ENCODE measurements around the gene ACVRL1. TPM values are rescaled to one million over a fixed set of nuclear protein-coding genes. Genes with fewer than 3 reads are reported as not detected.

Gene ACVRL1
- total and polyA plus RNA-seq, 5 experiments from 2014 or later, result not detected

- H3K4me1 Mint-ChIP-seq, result peaks cover 0 to 13% (median 2%) of the 10 kb centered on the region in 4 donors
- no peak overlapping the region for H3K27ac Mint-ChIP-seq
- H3K36me3 Mint-ChIP-seq, result no peaks in the 10 kb centered on the region
- DNase-seq, result peak in 1 of 10 donors; percentile 53
- POLR2A ChIA-PET, result no interaction called here
- peaks cover 15 to 53% (median 31%) of the 10 kb centered on the region in 5 donors for H3K27me3 Mint-ChIP-seq
- no peaks in the 10 kb centered on the region for H3K9me3 Mint-ChIP-seq
- no peak for ATAC-seq
- peak overlapping the region in 2 of 10 donors; percentile 10 to 16 for H3K4me3 Mint-ChIP-seq
Measured at GRCh38 chr12:51906430-51907082, 748 bp upstream of the ACVRL1 start.

- DNase-seq, result peak in 1 of 10 donors; percentile 42
- H3K9me3 Mint-ChIP-seq, result no peaks in the 10 kb centered on the region
- H3K4me3 Mint-ChIP-seq, result peak overlapping the region in 6 of 10 donors; percentile 26 to 57 (median 42)
- H3K36me3 Mint-ChIP-seq, result no peaks in the 10 kb centered on the region
- H3K4me1 Mint-ChIP-seq, result peaks cover 0 to 14% (median 2%) of the 10 kb centered on the region in 4 donors
- no peak overlapping the region for H3K27ac Mint-ChIP-seq
- ATAC-seq, result no peak
- POLR2A ChIA-PET, result no interaction called here
- peaks cover 15 to 67% (median 37%) of the 10 kb centered on the region in 5 donors for H3K27me3 Mint-ChIP-seq
Measured at GRCh38 chr12:51907856-51908425, 637 bp downstream of the ACVRL1 start.

GRCh38 chr12:51908876-51909592 is 1.7 kb downstream of the ACVRL1 start:
- peak overlapping the region in 1 of 10 donors; percentile 24 for H3K27ac Mint-ChIP-seq
- no peak for DNase-seq

GRCh38 chr12:51910168-51910567 is 2.9 kb downstream of the ACVRL1 start:
- no peaks in the 10 kb centered on the region for H3K36me3 Mint-ChIP-seq
- ATAC-seq, result no peak
- H3K9me3 Mint-ChIP-seq, result no peaks in the 10 kb centered on the region
- H3K27me3 Mint-ChIP-seq, result peaks cover 16 to 67% (median 43%) of the 10 kb centered on the region in 5 donors
- POLR2A ChIA-PET, result no interaction called here
- DNase-seq, result no peak
- H3K4me3 Mint-ChIP-seq, result no peak overlapping the region
- no peak overlapping the region for H3K27ac Mint-ChIP-seq
- peaks cover 0 to 14% (median 2%) of the 10 kb centered on the region in 4 donors for H3K4me1 Mint-ChIP-seq

More at GRCh38 chr12:51908876-51909592, 1.7 kb downstream of the ACVRL1 start:
- Mint-ChIP-seq H3K27me3 (peaks cover 16 to 69% (median 43%) of the 10 kb centered on the region in 5 donors), H3K9me3 (no peaks in the 10 kb centered on the region), H3K36me3 (no peaks in the 10 kb centered on the region), H3K4me1 (peaks cover 0 to 14% (median 2%) of the 10 kb centered on the region in 4 donors), H3K4me3 (no peak overlapping the region)
- POLR2A ChIA-PET, result no interaction called here
- no peak for ATAC-seq

GRCh38 chr12:51910691-51911090 is 3.4 kb downstream of the ACVRL1 start:
- ATAC-seq (no peak), DNase-seq (no peak)
- Mint-ChIP-seq H3K9me3 (no peaks in the 10 kb centered on the region), H3K4me1 (peaks cover 0 to 14% (median 2%) of the 10 kb centered on the region in 4 donors), H3K27me3 (peaks cover 16 to 62% (median 39%) of the 10 kb centered on the region in 5 donors), H3K36me3 (no peaks in the 10 kb centered on the region), H3K27ac (no peak overlapping the region), H3K4me3 (no peak overlapping the region)
- POLR2A ChIA-PET, result no interaction called here

GRCh38 chr12:51911307-51911706 is 4.0 kb downstream of the ACVRL1 start:
- peaks cover 13 to 55% (median 35%) of the 10 kb centered on the region in 5 donors for H3K27me3 Mint-ChIP-seq
- H3K27ac Mint-ChIP-seq, result no peak overlapping the region
- no peak for DNase-seq
- peaks cover 0 to 11% (median 2%) of the 10 kb centered on the region in 4 donors for H3K4me1 Mint-ChIP-seq
- POLR2A ChIA-PET, result no interaction called here
- H3K4me3 Mint-ChIP-seq, result no peak overlapping the region
- H3K9me3 Mint-ChIP-seq, result no peaks in the 10 kb centered on the region
- no peaks in the 10 kb centered on the region for H3K36me3 Mint-ChIP-seq
- no peak for ATAC-seq

- no peaks in the 10 kb centered on the region for H3K36me3 Mint-ChIP-seq
- DNase-seq, result no peak
Measured at GRCh38 chr12:51911788-51912711, 4.7 kb downstream of the ACVRL1 start.

GRCh38 chr12:51913071-51914033 is 6.0 kb downstream of the ACVRL1 start:
- ATAC-seq (no peak), DNase-seq (no peak)
- POLR2A ChIA-PET, result no interaction called here
- no peaks in the 10 kb centered on the region for H3K9me3 Mint-ChIP-seq
- peaks cover 0 to 6% (median under 1%) of the 10 kb centered on the region in 4 donors for H3K4me1 Mint-ChIP-seq
- no peak overlapping the region for H3K27ac Mint-ChIP-seq
- H3K4me3 Mint-ChIP-seq, result no peak overlapping the region
- H3K27me3 Mint-ChIP-seq, result peaks cover 6 to 45% (median 25%) of the 10 kb centered on the region in 5 donors
- no peaks in the 10 kb centered on the region for H3K36me3 Mint-ChIP-seq

More at GRCh38 chr12:51911788-51912711, 4.7 kb downstream of the ACVRL1 start:
- Mint-ChIP-seq H3K27me3 (peaks cover 13 to 52% (median 32%) of the 10 kb centered on the region in 5 donors), H3K4me3 (no peak overlapping the region), H3K4me1 (peaks cover 0 to 11% (median 2%) of the 10 kb centered on the region in 4 donors), H3K9me3 (no peaks in the 10 kb centered on the region), H3K27ac (no peak overlapping the region)
- POLR2A ChIA-PET, result no interaction called here
- no peak for ATAC-seq

GRCh38 chr12:51914034-51914923 is 7.0 kb downstream of the ACVRL1 start:
- POLR2A ChIA-PET, result no interaction called here
- Mint-ChIP-seq H3K9me3 (no peaks in the 10 kb centered on the region), H3K4me1 (peaks cover 0 to 6% (median 0%) of the 10 kb centered on the region in 4 donors), H3K4me3 (peak overlapping the region in 1 of 10 donors; percentile 45), H3K27me3 (peaks cover 1 to 36% (median 20%) of the 10 kb centered on the region in 5 donors), H3K36me3 (no peaks in the 10 kb centered on the region), H3K27ac (no peak overlapping the region)
- ATAC-seq, result no peak
- DNase-seq, result no peak

- peaks cover 1 to 28% (median 16%) of the 10 kb centered on the region in 5 donors for H3K27me3 Mint-ChIP-seq
- H3K4me3 Mint-ChIP-seq, result no peak overlapping the region
- H3K36me3 Mint-ChIP-seq, result no peaks in the 10 kb centered on the region
- ATAC-seq, result no peak
- no peak overlapping the region for H3K27ac Mint-ChIP-seq
- POLR2A ChIA-PET, result no interaction called here
- H3K4me1 Mint-ChIP-seq, result peaks cover 0 to 6% (median 0%) of the 10 kb centered on the region in 4 donors
- H3K9me3 Mint-ChIP-seq, result no peaks in the 10 kb centered on the region
- no peak for DNase-seq
Measured at GRCh38 chr12:51915003-51915625, 7.8 kb downstream of the ACVRL1 start.
